OCI-LY1 (cell line): ENCODE data around the gene RHOG.

Experiments used
- H2AFZ ChIP-seq: fragments of 200-600 bp; sonication (generic), shearing (Covaris generic); 2 replicates; pipeline ENCODE4 v1.6.0; 2014; ENCODE audit warnings: antibody characterized with exemption, mild to moderate bottlenecking, low read length
- H3F3A ChIP-seq: fragments of 200-600 bp; sonication (generic), shearing (Covaris generic); 2 replicates; pipeline ENCODE4 v1.6.0; 2014; ENCODE audit warnings: mild to moderate bottlenecking, antibody characterized with exemption, low read length, moderate library complexity; ENCODE audit not compliant: insufficient read depth
- H3K27ac ChIP-seq: fragments of 200-600 bp; sonication (generic); 2 replicates; pipeline ENCODE4 v1.5.1; 2014; ENCODE audit warnings: low read length, mixed run types, mild to moderate bottlenecking, low read depth; ENCODE audit not compliant: poor library complexity, severe bottlenecking
- H3K27me3 ChIP-seq: fragments of 200-600 bp; sonication (generic); 2 replicates; pipeline ENCODE4 v1.6.0; 2014; ENCODE audit warnings: antibody characterized with exemption, mild to moderate bottlenecking, low read length, moderate library complexity; ENCODE audit not compliant: insufficient read depth
- H3K36me3 ChIP-seq: fragments of 200-600 bp; sonication (generic); 2 replicates; pipeline ENCODE4 v1.6.1; 2014; ENCODE audit warnings: mild to moderate bottlenecking, antibody characterized with exemption, low read length, moderate library complexity, mixed read lengths; ENCODE audit not compliant: insufficient read depth
- H3K4me1 ChIP-seq: fragments of 200-600 bp; sonication (generic); 2 replicates; pipeline ENCODE4 v1.5.1; 2014; ENCODE audit warnings: mild to moderate bottlenecking, low read length, moderate library complexity; ENCODE audit not compliant: insufficient read depth, severe bottlenecking
- H3K4me2 ChIP-seq: fragments of 200-600 bp; sonication (generic), shearing (Covaris generic); 2 replicates; pipeline ENCODE4 v1.6.1; 2014; ENCODE audit warnings: low read length
- H3K4me3 ChIP-seq: fragments of 200-600 bp; sonication (generic); 2 replicates; pipeline ENCODE4 v1.5.1; 2014; ENCODE audit warnings: low read length, low read depth, mild to moderate bottlenecking, mixed read lengths; ENCODE audit not compliant: poor library complexity, severe bottlenecking
- H3K79me2 ChIP-seq: fragments of 200-600 bp; shearing (Covaris generic); 2 replicates; pipeline ENCODE4 v1.6.1; 2016; ENCODE audit warnings: mixed run types, low read length, mixed read lengths; ENCODE audit not compliant: insufficient read depth
- H3K9ac ChIP-seq: fragments of 200-600 bp; sonication (generic), shearing (Covaris generic); 2 replicates; pipeline ENCODE4 v1.6.1; 2014; ENCODE audit warnings: mild to moderate bottlenecking, low read length, mixed read lengths
- H3K9me2 ChIP-seq: fragments of 200-600 bp; sonication (generic), shearing (Covaris generic); 2 replicates; pipeline ENCODE4 v1.6.1; 2014; ENCODE audit warnings: low read depth, mild to moderate bottlenecking, low read length, mixed read lengths
- H3K9me3 ChIP-seq: fragments of 200-600 bp; shearing (Covaris generic); 2 replicates; pipeline ENCODE4 v1.6.1; 2014; ENCODE audit warnings: low read length, mixed read lengths
- H4K20me1 ChIP-seq: fragments of 200-600 bp; sonication (generic), shearing (Covaris generic); 2 replicates; pipeline ENCODE4 v1.6.0; 2016; ENCODE audit warnings: mild to moderate bottlenecking, low read length; ENCODE audit not compliant: insufficient read depth
- EZH2 ChIP-seq: fragments of 200-600 bp; sonication (generic), shearing (Covaris generic); IDR thresholded peaks from 2 replicates; pipeline ENCODE4 v1.8.0; 2017; ENCODE audit warnings: borderline replicate concordance, mixed run types, mild to moderate bottlenecking, antibody characterized with exemption, low read length, moderate library complexity, mixed read lengths
- TF ChIP-seq, protein P1 (sequence below): fragments of 200-600 bp; sonication (generic), shearing (Covaris generic); IDR thresholded peaks from 2 replicates; pipeline ENCODE4 v1.5.1; 2017; ENCODE audit warnings: mild to moderate bottlenecking, antibody characterized with exemption, low read length, moderate library complexity, mixed read lengths

Gene RHOG

DNA sequence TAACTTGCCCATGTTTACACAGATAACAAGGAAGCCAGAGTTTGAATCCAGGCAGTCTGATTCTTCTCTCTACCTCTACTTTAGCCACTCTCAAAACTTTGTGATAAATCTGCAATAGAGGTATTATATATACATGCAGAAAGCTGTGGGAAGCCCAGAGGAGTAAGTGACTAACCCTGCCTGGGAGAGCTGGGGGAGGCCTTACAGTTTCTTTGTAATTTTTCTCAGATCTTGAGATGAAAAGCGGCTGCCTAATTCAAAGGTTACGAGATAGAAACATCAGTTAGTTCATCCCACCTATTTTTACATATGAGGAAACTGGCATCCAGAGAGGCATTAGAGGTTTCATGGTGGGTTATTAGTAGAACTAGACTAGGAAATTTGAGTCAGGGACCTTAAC, 19.6 kb upstream of the RHOG start:
- Histone ChIP-seq H3K9me3 (no peaks in the 10 kb centered on the region), H4K20me1 (no peaks in the 10 kb centered on the region), H2AFZ (no peak overlapping the region), H3K4me3 (no peak overlapping the region), H3K27me3 (no peaks in the 10 kb centered on the region), H3K79me2 (peaks cover 69% of the 10 kb centered on the region), H3F3A (no peaks in the 10 kb centered on the region), H3K27ac (peak overlapping the region; percentile 82), H3K4me1 (peaks cover 80% of the 10 kb centered on the region), H3K9me2 (no peaks in the 10 kb centered on the region), H3K4me2 (peak overlapping the region; percentile 97), H3K9ac (no peak overlapping the region; the same call in 1 of the 2 replicates), H3K36me3 (no peaks in the 10 kb centered on the region)
- TF ChIP-seq EZH2, result no peak
- TF ChIP-seq, protein P1, sequence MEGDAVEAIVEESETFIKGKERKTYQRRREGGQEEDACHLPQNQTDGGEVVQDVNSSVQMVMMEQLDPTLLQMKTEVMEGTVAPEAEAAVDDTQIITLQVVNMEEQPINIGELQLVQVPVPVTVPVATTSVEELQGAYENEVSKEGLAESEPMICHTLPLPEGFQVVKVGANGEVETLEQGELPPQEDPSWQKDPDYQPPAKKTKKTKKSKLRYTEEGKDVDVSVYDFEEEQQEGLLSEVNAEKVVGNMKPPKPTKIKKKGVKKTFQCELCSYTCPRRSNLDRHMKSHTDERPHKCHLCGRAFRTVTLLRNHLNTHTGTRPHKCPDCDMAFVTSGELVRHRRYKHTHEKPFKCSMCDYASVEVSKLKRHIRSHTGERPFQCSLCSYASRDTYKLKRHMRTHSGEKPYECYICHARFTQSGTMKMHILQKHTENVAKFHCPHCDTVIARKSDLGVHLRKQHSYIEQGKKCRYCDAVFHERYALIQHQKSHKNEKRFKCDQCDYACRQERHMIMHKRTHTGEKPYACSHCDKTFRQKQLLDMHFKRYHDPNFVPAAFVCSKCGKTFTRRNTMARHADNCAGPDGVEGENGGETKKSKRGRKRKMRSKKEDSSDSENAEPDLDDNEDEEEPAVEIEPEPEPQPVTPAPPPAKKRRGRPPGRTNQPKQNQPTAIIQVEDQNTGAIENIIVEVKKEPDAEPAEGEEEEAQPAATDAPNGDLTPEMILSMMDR, result no peak

DNA sequence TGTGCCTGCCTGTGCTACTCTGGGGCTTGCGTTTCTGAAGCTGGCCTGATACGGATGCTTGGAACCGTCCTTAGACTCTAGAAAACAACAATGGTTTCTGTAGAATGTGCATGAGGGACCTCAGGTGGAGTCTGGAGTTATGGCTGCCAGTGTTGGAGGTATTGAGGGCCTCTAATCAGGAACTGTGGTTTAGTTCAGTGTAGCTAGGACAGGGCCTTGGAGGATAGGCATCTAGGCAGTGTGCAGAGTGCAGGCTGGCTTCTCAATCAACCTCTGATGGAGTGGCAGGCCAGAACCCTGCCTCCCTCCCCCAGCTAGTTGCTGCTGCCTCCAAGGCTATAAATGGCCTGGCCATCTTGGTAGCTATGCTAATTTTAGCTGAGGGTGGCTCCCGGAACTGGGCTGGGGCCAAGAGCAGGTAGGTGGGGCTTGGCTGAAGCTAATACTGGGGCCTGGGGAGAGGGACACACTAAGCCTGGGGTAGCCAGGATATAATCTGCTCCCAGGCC, 18.7 kb upstream of the RHOG start:
- TF ChIP-seq, protein P1, result no peak
- no peak for TF ChIP-seq EZH2
- Histone ChIP-seq H3K27me3 (no peaks in the 10 kb centered on the region), H3K79me2 (peaks cover 67% of the 10 kb centered on the region), H3K9me3 (no peaks in the 10 kb centered on the region), H3K4me3 (peak overlapping the region; percentile 85), H3K4me2 (peak overlapping the region; percentile 97), H3F3A (no peaks in the 10 kb centered on the region), H3K9ac (peak overlapping the region; percentile 85), H4K20me1 (no peaks in the 10 kb centered on the region), H3K9me2 (no peaks in the 10 kb centered on the region), H2AFZ (no peak overlapping the region), H3K27ac (peak overlapping the region; percentile 82), H3K36me3 (no peaks in the 10 kb centered on the region), H3K4me1 (peaks cover 74% of the 10 kb centered on the region)

DNA sequence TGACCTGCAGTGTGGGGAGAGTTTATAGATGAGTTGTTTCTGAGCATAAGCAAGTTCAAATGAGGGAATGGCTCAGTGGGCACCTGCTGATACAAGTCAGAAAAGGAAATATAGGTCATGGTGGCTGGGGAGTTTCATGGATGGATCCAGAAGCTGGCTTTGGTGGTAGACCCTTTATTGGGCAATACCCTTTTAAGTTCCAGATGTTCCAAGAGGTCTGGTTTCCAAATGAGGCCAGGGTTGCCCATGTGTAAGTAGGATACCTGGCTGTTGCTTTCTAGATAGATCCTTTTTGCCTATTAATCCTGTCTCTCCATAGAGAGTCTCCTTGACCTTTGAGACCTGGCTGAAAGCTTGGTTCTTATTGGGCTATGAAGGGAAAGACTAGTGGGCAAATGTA, 16.9 kb upstream of the RHOG start:
- Histone ChIP-seq H3K9me2 (no peaks in the 10 kb centered on the region), H4K20me1 (no peaks in the 10 kb centered on the region), H3K4me1 (peaks cover 81% of the 10 kb centered on the region), H3K36me3 (no peaks in the 10 kb centered on the region), H3K9ac (peak overlapping the region; percentile 85), H3K27me3 (no peaks in the 10 kb centered on the region), H3K79me2 (peaks cover 56% of the 10 kb centered on the region), H2AFZ (no peak overlapping the region), H3K4me2 (peak overlapping the region; percentile 97), H3F3A (no peaks in the 10 kb centered on the region), H3K9me3 (no peaks in the 10 kb centered on the region), H3K4me3 (peak overlapping the region; percentile 85), H3K27ac (peak overlapping the region; percentile 82)
- TF ChIP-seq EZH2, result no peak
- TF ChIP-seq, protein P1, result no peak
